Inflammatory macrophage treated with lipopolysaccharide for 4 hours (primary cell): ENCODE measurements around the gene MAP7.
A peak's percentile ranks its signal among the peaks of the same experiment; 100 is the strongest.
"Not testable (repeated sequence)": the region's sequence is repeated elsewhere in the genome, so short reads cannot be mapped to it uniquely, and the experiment has no call there.

Source experiments
- DNase-seq: peaks from one replicate; pipeline ENCODE4 v3.0.0-alpha.2; 2020

Gene MAP7

DNA sequence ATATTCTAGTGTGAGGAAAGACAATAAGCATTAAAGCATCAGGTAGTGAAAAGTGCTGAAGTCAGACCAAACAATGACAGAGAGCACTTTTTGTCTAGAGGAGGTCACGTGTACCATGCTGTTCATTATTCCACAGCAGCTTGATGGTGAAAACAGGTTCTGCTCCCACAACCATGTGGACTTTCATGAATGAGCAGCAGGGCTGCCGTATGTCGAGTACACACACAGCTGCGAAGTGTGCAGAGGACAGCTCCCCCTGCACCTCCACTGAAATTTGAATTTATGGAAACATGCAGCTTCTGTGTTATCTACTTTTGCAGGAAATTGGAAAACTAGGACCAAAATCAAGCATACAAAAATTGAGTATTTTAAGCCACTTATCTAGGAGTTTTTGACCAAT lies 85.3 kb downstream of the MAP7 start:
- no peak for DNase-seq

DNA sequence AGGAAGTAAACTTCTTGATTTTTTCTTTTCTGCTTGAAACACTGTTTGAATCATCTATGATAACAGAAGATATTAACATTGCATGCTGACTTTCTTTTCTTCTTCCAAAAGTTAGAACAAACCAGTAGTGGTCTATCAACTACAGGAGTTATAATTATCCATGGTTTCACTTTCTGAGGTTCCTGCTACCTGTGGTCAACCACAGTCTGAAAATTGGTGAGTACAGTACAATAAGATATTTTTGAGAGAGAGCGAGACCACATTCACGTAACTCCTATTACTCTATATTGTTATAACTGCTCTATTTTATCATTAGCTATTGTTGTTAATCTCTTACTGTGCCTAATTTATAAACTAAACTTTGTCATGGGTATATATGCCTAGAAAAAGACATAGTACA lies 86.1 kb downstream of the MAP7 start:
- no peak for DNase-seq

DNA sequence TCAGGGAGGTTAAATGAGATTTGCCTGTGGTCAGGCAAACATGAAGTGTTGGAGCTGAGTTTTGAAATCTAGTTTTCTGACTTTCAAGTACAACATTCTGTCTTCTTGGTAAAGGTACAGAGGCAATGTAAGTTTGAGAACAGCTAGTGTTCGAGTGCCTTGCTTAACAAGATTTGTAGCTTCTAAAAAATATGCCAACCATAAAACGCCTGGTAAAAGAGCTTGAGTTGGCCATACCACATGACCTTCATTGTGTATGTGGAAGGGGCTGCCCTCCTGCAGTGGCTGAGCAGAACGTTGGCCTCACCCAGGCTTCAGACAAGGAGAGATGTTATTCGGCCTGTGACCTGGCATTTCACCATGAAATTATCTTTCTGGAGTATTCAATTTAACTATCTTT lies 86.5 kb downstream of the MAP7 start:
- DNase-seq = no peak

DNA sequence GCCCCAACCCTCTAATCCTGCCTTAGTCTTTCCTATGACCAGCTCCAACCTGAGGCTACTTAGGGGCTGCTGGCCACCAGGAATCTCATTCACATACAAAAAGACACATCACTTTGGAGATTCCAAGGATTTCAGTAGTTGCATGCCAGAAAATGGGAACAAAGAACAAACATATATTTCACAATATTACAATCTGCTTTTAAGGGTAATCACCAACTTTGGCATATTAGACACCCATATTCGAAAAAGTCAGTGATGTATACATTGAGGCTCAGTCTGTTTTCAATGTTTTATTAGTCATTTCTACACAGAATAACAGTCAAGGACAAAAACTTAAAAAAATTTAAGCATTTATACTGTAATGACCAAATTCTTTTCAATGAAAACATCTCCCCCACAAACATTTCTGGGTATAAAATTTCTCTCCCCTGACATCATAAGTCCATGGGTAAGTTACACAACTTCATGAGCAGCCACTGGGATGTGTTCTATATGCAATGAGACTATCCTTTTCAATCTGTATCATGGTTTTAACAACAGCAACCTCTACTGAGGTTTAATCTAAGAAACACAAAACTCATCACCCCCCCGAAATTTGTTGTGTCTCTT lies 103.5 kb downstream of the MAP7 start:
- no peak for DNase-seq

DNA sequence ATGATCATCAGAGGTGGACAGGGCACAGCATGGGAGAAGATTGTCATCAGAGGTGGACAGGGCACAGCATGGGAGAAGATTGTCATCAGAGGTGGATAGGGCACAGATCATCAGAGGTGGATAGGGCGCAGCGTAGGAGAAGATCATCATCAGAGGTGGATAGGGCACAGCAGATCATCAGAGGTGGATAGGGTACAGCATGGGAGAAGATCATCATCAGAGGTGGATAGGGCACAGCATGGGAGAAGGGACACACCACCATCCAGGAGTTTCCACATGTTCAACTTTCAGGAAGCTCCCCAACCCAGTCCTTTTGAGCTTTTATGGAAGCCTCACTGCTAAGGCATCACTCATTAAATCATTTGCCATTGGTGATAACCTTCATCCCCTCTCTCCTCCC lies 104.1 kb downstream of the MAP7 start:
- no peak for DNase-seq

DNA sequence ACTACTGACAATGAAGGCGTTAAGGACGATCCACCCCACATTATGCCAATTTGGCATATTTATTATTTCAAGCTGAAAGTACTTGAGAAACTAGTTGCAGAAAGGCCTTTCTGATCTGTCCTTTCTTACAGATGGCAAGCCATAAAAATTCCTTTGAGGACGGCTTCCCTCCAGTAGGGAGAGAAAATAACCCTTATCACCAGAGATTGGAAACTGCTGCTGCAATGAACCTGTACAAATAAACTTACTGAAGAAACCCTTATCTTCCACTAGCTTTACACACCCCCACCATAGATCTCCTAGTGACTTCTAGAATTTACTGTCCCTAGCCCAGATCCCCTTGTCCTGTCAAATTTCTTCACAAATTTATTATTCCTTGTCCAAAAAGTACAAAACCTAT lies 105.2 kb downstream of the MAP7 start:
- DNase-seq = no peak

DNA sequence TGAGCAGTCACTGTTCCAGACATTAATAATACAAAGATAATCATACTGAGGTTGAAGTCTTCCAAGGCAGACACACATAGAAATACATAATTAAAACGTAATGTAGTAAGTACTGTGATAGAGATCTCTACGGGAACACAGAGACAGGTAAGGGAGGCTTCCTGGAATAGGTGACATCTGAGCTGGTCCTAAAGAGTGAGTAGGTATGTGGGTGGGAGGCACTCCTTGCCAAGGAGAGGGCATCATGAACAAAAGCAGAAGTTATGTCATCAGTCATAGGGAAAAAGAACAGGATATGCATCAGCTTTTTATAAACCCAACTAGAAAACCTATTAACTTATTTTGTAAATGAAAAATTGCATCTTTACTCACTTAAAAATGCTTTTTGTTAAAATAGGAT lies 110.0 kb downstream of the MAP7 start:
- peak; percentile 78 for DNase-seq

DNA sequence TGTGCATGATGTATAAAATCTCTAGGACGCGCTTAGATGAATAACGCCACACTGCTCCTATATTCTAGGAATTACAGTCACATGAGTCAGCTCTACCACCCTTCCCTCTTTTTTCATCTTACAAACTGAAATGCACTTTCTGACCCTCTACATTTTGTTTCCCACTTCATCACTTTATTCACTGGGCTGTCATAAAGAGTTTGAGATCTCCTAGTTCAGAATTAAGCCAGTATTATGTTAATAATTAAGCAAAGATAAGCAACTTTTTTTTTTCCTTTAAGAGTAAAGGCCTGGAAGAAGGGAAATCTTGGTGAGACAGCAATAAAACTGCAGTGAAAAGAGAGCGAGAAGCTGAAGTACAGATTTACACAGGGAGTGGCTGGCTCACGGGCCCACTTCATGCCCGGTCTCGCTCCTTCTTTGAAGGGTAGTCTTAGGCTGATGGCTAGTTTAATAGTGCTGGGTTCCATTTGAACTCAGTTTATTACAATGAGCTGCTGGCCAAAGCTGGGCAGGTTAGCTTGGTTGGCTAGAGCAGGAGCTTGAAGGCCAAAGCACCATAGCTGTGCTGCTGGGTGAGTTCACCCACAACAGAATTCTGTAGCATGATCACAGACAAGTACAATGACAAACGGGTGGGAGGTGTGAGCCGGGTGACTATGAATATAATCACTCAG lies 110.6 kb downstream of the MAP7 start:
- no peak for DNase-seq

DNA sequence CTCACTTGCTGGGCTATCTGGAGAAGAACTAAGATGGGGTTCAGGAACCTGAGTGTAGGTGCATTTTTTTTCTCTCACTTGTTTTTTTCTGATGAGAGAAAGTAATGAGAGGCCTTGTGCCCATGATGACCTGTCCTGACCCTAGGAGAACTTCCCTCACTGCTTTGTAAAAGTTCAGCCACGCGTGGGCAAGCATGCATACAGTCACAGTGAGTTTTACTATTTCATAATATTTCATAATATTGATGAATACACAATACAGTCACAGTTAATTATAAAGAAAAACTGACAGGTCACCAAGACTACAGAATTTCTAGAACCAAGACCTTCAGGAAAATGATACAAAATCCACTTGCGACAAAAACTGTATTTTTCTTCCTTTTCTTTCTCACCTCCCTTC lies 111.8 kb downstream of the MAP7 start:
- peak; percentile 93 for DNase-seq

DNA sequence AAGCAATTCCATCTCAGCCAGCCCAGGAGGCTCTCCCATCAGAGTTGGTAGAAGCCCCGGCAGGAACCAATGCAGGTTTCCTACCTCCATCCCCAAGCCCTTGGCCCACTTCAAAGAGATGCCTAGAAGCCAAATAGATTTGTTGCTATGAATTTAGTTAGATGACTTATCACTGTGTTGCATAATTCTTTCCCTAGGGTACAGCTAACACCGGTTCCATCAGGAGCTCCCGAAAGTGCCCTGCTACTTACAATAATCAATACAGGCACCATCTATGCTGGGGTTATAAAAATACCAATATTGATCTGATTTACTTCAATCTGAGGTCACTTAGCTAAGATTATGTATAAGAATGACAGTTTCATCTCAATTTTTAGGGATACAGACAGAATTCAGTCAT lies 113.0 kb downstream of the MAP7 start:
- no peak for DNase-seq

DNA sequence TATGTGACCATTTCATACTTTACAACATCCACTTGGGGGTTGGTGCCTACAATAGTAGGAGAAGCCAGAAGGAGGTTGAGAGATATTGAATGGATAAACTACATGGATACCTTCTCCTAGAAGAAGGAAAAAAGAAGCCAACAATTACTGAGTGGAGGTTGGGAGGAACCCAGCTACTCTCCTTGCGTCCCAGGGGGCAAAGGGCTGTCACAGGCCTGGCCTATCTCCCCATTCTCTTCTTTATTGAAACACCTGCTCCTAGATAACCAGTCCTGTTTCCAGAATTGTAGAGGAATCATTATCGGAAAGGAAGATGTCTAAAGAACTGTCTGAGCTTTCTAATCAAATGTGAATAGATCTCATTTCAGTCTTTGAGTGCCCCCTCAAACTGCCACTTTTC lies 115.1 kb downstream of the MAP7 start:
- DNase-seq = no peak

DNA sequence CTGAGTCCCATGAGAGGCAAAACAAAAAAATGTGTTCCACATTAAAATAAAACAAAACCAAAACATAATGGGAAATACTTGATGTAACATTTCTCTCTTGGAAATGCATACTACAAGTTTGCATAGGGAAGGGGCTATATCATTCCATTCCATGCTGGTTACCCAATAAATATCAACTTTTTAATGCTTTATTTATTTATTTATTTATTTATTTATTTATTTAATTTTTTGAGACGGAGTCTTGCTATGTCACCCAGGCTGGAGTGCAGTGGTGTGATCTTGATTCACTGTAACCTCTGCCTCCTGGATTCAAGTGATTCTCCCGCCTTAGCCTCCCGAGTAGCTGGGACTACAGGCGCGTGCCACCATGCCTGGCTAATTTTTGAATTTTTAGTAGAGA lies 118.9 kb downstream of the MAP7 start:
- not testable (repeated sequence) for DNase-seq

DNA sequence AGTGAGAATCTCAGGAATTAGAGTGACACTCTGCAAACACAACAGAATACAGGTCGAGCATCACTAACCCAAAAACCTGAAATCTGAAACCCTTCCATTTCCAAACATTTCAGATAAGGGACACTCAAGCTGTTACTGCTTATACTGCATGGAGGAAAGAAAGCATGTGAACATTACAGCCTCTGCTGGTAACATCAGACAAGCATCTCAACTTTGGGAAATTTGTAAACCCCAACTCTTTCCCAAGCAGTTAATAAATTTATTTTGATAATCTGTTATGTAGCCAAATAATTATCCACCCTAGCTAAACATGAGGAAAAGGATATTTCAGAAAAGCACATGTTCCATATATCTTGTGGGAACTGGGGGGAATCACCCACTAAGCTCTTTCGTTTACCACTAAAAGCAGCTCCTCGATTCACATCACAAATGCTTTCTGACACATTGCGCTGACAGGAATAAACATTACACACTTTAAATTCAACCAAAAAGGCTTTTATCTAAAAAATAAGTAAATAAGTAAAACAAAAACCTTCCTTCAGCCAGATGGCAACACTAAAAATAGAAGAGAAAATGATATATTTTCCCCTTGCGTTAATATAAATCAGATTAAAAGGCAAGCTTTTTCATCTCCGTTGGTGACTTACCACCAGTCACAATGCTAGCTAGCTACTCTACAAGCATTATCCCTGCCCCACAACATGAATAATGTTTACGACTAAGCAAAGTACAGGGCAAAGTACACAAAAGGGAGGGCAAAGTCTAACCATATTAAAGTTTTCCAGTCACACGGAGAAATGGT lies 120.8 kb downstream of the MAP7 start:
- DNase-seq = no peak

DNA sequence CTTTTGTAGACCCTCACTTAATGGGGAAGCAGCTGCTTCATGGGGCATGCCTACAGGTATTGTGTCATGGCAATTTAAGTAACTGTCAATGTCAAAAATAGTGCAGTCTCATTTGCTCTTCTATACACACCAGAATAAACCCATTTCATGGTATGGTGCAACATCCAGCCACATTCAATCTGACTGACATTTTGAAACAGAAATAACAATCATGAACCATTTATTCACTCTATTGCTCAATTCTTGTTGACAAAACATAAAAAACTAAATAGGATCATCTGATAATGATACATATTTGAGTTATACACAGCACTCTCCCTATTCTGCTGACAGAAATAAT lies 122.9 kb downstream of the MAP7 start:
- no peak for DNase-seq

DNA sequence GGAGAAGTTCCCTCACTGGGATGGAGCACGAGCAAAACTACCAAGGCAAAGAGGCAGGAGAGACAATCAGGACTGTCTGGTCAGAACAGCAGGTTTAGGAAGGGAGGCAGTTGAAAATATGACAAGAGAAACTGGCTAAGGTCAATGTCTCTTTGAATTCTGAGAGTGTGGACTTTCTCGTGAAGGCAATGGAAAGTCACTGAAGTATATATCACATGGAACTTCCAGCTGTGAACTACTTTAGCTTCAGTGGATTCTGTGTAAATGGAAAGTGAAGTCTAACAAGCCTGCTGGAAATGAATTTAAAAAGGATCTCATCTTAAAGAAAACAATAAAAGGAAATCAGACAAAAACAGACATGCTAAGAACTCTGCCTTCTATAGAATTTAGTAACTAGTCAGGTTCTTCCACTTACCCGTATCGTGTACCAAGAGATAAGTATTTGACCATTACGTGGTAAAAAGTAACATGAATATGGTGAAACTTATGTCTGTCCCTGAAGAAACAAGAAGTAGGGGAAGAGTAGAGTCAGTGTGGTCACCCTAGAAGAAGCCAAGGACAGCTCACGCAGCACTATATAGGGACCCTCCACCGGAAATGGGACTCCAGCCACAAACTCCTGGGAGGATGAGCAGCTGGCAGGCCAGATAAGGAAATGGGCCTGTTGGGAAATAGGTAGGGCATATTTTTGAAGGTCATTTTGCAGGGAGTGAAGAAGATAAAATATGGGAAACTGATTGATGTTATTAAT lies 123.4 kb downstream of the MAP7 start:
- DNase-seq = peak; percentile 58

DNA sequence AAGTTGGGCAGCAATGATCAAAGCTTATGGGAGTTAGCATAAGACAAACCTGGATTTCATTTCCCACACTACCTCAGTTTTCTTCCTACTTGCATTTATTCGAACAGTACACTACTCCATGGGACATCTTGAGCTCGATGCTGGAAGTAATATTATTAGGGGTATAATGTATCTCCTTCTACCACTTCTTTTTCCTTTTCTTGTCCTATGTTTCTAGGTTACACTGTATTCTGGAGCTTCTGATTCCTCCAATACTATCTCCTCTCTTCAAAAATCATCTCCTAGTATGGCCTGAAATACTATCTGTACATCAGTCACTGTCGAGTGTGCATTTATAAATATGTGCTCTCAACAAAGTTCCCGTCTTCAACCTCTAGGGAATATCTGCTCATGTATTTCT lies 124.4 kb downstream of the MAP7 start:
- no peak for DNase-seq

DNA sequence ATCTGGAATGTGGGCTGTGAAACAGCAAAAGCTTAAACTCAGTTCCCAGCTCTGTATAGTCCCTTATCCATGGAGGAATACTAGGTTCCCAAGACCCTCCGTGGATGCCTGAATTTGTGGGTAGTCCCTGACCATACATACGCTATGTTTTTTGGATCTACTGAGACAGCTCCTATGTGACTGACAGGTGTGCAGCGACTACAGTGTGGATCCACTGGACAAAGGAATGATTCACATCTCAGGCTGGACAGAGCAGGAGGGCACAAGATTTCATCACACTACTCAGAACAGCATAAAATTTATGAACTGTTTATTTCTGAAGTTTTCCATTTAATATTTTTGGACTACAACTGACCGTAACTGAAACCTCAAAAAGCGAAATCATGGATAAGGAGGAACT lies 125.3 kb downstream of the MAP7 start:
- no peak for DNase-seq

DNA sequence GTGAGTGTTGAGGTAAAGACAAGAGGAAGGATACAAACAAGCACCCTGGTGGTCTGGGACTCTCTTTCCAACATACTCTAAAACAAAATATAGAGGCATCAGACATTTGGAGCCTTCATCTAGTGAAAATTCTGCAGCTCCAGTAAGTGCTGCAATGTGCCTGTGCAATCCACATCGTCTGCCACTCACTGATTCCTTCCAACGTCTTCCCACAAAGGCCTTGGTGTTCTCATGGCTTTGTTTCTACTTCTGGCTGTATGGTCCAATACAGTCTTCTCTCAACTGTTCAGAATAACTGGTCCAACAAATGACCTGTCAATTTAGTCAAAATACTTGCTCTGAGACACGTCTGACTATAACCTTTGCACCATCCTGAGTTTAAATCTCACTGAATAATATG lies 125.8 kb downstream of the MAP7 start:
- DNase-seq = no peak

DNA sequence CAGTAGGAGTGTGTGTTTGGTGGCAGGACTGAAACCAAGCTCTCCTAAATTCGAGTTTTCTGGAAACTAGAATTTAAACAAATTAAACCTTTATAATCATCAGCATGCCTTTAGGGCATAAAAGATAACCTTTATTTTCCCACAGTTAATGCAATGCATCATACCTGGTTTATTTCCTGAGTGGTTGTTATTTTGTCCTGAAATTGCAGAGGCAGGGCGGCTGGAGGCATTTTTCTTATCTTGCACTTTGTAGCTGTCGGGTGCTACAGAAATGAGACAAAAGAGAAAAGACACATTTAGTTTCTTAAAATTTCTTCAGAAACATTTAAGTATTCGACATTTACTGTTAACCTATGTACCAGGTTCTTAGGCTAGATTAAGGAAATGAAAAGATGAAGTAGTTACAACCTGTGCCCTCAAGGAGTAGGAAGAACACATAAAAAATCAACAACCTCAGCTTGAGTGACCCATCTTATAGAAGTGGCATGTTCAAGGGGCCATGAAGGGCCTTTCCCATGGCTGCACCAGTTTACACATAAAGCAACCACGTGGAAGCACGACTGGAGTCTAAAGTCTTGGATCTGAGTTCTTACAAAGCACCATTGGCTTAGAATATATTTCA lies 128.6 kb downstream of the MAP7 start:
- no peak for DNase-seq

DNA sequence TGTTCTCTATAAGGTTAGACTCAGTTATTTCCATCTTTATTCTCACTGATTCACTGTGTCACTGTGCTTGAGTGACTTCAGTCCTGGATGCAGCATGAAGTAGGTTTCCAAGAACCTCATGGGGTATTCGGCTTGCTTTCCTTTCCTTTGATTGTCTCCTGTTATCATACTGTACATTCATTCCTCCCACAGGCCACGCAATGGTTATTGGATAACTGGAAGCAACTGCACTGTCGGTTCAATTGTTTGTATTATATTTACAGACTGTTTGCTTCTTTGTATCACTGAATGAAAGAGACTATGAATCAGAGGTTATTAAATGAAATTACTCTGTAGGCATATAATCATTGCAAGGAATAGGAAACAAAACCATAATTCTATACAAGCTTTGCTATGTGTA lies 129.4 kb downstream of the MAP7 start:
- no peak for DNase-seq

DNA sequence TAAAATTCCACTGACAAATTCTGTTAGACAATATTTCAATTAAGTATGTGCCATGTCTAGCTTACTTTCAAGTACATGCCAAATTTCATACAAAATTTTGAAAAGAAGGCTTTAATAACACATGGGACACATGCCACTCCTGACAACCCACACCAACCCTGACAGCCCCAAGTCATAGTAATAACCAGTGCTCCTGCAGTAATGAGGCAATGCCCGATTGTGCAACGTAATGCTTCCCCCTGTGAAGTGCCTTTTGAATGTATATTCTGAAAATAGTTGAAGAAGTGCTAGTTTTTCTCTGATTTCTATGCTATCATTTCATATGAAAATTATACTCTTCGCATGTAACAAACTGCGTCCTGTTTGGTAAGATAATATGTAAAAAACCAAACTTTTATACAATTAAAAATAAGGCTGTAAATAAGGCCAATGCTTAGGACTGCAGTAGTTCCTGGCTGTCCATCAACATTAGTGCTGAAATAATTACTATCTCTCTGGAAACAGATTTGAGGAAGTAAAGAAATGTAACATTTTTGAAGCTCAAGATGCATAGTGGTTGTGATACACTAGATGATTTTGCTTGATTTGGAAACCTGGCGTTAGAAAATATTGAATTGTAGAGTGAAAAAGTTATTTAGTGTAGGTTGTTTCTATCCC lies 134.7 kb downstream of the MAP7 start:
- DNase-seq = peak; percentile 90

DNA sequence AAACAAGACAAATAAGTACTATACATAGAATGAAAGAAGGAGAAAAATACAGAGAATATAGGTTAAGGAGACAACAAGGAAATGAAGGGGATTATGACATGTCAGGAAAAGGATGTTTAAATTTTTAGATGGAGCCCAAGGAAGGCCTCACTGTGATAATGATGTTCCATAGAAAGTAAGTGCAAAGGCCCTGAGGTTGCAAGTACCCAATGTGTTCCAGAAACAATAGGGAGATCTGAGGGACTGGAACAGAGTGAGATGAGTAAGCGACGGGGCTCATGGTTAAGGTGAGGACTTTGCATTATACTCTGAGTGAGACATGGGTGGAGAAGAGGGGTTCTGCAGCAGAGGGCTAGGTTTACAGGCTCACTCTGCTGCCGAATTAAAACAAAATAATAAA lies 137.8 kb downstream of the MAP7 start:
- no peak for DNase-seq
